Subcutaneous adipose tissue (tissue), 4 donors: ENCODE results near the gene KLF11. TPM values are rescaled to one million over a fixed set of nuclear protein-coding genes. Genes with fewer than 3 reads are reported as not detected.

Experiments used
- CTCF ChIP-seq: fragments of 450-650 bp; IDR thresholded peaks from one replicate; pipeline ENCODE4 v1.5.1; 2016; ENCODE audit warnings: low read depth, mild to moderate bottlenecking, control low read depth, antibody characterized with exemption, moderate library complexity
- total RNA-seq, 4 donors: library from RNA; depleted of rRNA; stranded (reverse); fragments of >200 nt; gene quantifications; one replicate each; pipeline ENCODE4 v1.1.0, GENCODE V29; 2016

KLF11 gene
- total RNA-seq, 4 donors from 2014 or later: 24.2 to 47.9 (median 30.6) TPM

- no peak for TF ChIP-seq CTCF
These were observed 20.2 kb downstream of the KLF11 start for GRCh38 chr2:10063566-10063965.

- no peak for TF ChIP-seq CTCF
These were observed 21.8 kb downstream of the KLF11 start for GRCh38 chr2:10064932-10065772.

GRCh38 chr2:10065773-10066055 lies 22.4 kb downstream of the KLF11 start:
- TF ChIP-seq CTCF: no peak

- TF ChIP-seq CTCF: no peak
These were observed 24.0 kb downstream of the KLF11 start for GRCh38 chr2:10067330-10067729.

GRCh38 chr2:10067881-10068280 lies 24.5 kb downstream of the KLF11 start:
- TF ChIP-seq CTCF: no peak

GRCh38 chr2:10071176-10071575 lies 27.8 kb downstream of the KLF11 start:
- no peak for TF ChIP-seq CTCF

GRCh38 chr2:10071595-10071994 lies 28.2 kb downstream of the KLF11 start:
- no peak for TF ChIP-seq CTCF
